Measurements from ENCODE around the gene GLB1L3. TPM values are rescaled to one million over a fixed set of nuclear protein-coding genes. Genes with fewer than 3 reads are reported as not detected.

The GLB1L3 gene
- total RNA-seq, 3 donors from 2014 or later (not counting 1 experiment from before 2014, with no cell fraction given): 0.38 TPM; not detected in 2

DNA sequence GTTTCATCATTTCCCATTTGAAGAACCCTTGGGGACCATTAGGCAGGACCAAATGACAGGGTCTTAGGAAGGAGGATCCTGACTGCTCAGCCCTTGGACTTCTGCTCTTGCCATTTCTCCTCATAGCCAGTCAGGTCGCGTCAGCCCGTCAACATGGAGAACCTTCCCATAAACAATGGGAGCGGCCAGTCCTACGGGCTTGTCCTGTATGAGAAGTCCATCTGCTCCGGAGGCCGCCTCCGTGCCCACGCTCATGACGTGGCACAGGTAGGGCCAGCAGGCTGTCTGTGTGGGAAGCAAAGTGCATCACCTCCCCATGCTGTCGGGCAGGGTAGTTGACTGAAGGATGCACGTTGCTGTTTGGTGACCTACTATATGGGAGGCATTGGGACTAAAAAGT, 36.0 kb downstream of the GLB1L3 start:
- Mint-ChIP-seq H3K4me3 (no peak overlapping the region), H3K9me3 (peaks cover 0 to 3% of the 10 kb centered on the region in 2 donors)

DNA sequence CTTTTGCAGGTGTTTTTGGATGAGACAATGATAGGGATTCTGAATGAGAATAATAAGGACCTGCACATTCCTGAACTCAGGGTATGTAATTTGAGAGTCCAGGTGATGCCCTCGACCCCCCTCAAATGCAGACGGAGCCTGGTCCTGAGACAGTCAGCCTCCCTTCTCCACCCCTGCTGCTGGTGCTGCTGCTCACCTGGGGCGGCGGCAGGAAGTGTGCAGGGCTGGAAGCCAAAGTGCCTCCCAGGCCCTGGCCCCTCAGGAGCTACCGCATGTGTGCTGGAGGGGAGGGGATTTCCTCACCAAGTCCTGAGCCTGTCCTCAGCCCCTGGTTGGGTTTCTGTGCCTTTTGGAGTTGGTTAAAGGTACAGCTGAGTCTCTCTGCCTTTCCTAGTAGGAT, 36.6 kb downstream of the GLB1L3 start:
- 86% methylated on average over 5 of the region's 5 CpGs for WGBS (ENCODE audit: insufficient coverage)
- TF ChIP-seq, protein P1, sequence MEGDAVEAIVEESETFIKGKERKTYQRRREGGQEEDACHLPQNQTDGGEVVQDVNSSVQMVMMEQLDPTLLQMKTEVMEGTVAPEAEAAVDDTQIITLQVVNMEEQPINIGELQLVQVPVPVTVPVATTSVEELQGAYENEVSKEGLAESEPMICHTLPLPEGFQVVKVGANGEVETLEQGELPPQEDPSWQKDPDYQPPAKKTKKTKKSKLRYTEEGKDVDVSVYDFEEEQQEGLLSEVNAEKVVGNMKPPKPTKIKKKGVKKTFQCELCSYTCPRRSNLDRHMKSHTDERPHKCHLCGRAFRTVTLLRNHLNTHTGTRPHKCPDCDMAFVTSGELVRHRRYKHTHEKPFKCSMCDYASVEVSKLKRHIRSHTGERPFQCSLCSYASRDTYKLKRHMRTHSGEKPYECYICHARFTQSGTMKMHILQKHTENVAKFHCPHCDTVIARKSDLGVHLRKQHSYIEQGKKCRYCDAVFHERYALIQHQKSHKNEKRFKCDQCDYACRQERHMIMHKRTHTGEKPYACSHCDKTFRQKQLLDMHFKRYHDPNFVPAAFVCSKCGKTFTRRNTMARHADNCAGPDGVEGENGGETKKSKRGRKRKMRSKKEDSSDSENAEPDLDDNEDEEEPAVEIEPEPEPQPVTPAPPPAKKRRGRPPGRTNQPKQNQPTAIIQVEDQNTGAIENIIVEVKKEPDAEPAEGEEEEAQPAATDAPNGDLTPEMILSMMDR (IDR thresholded peaks at IDR 0.05): no peak
- DNase-seq (no peak), ATAC-seq (no peak)
- H3K9me3 Mint-ChIP-seq: peaks cover 3 to 5% of the 10 kb centered on the region in 2 donors
- Histone ChIP-seq H3K4me1 (ENCODE audit: control insufficient read depth, insufficient read depth, low read length) (no peaks in the 10 kb centered on the region), H3K36me3 (ENCODE audit: control insufficient read depth, insufficient read depth, low read length) (no peaks in the 10 kb centered on the region), H3K27me3 (ENCODE audit: control insufficient read depth, insufficient read depth, low read length) (peaks cover 4% of the 10 kb centered on the region), H3K9me3 (ENCODE audit: control insufficient read depth, insufficient read depth, low read length) (peaks cover 6% of the 10 kb centered on the region), H3K4me3 (ENCODE audit: low read length) (no peak overlapping the region), H3K27ac (ENCODE audit: low read length) (no peak overlapping the region)
- H3K36me3 Mint-ChIP-seq: peaks cover 12% of the 10 kb centered on the region
- H3K4me1 Mint-ChIP-seq: no peaks in the 10 kb centered on the region
- no peak overlapping the region for H3K4me3 Mint-ChIP-seq
- no peak overlapping the region for H3K27ac Mint-ChIP-seq
- intact Hi-C loops (cut with micrococcal nuclease): no loop called here
- peaks cover 19 to 37% of the 10 kb centered on the region in 2 donors for H3K27me3 Mint-ChIP-seq (ENCODE audit: low read depth in 2 of 2)

More for the DNA sequence above, 36.0 kb downstream of the GLB1L3 start:
- H3K4me1 Mint-ChIP-seq: no peaks in the 10 kb centered on the region
- Histone ChIP-seq H3K9me3 (ENCODE audit: control insufficient read depth, insufficient read depth, low read length) (peaks cover 6% of the 10 kb centered on the region), H3K4me3 (ENCODE audit: low read length) (no peak overlapping the region), H3K27ac (ENCODE audit: low read length) (no peak overlapping the region), H3K36me3 (ENCODE audit: control insufficient read depth, insufficient read depth, low read length) (no peaks in the 10 kb centered on the region), H3K27me3 (ENCODE audit: control insufficient read depth, insufficient read depth, low read length) (peaks cover 4% of the 10 kb centered on the region), H3K4me1 (ENCODE audit: control insufficient read depth, insufficient read depth, low read length) (no peaks in the 10 kb centered on the region)
- ATAC-seq: no peak
- WGBS (ENCODE audit: insufficient coverage): 87% methylated on average over 12 of the region's 12 CpGs
- TF ChIP-seq, protein P1 (IDR thresholded peaks at IDR 0.05): no peak
- peaks cover 14 to 31% of the 10 kb centered on the region in 2 donors for H3K27me3 Mint-ChIP-seq (ENCODE audit: low read depth in 2 of 2)
- peaks cover 6% of the 10 kb centered on the region for H3K36me3 Mint-ChIP-seq
- no peak for DNase-seq
- intact Hi-C loops (cut with micrococcal nuclease): no loop called here
- no peak overlapping the region for H3K27ac Mint-ChIP-seq

GRCh38 chr11:134313379-134313778, 37.2 kb downstream of the GLB1L3 start:
- no peak overlapping the region for H3K27ac ChIP-seq (ENCODE audit: low read length)
- H3K4me1 Mint-ChIP-seq: no peaks in the 10 kb centered on the region
- peaks cover 8% of the 10 kb centered on the region for H3K27me3 ChIP-seq (ENCODE audit: control insufficient read depth, insufficient read depth, low read length)
- no peak overlapping the region for H3K4me3 ChIP-seq (ENCODE audit: low read length)
- peaks cover 18% of the 10 kb centered on the region for H3K36me3 Mint-ChIP-seq
- H3K27me3 Mint-ChIP-seq (ENCODE audit: low read depth in 2 of 2): peaks cover 23 to 42% of the 10 kb centered on the region in 2 donors
- 88% methylated on average over 10 of the region's 10 CpGs for WGBS (ENCODE audit: insufficient coverage)
- H3K4me1 ChIP-seq (ENCODE audit: control insufficient read depth, insufficient read depth, low read length): no peaks in the 10 kb centered on the region
- TF ChIP-seq, protein P1 (IDR thresholded peaks at IDR 0.05): no peak
- DNase-seq: no peak
- intact Hi-C loops (cut with micrococcal nuclease): no loop called here
- H3K36me3 ChIP-seq (ENCODE audit: control insufficient read depth, insufficient read depth, low read length): no peaks in the 10 kb centered on the region
- ATAC-seq: no peak
- H3K4me3 Mint-ChIP-seq: no peak overlapping the region
- H3K27ac Mint-ChIP-seq: no peak overlapping the region
- H3K9me3 Mint-ChIP-seq: peaks cover 5 to 7% of the 10 kb centered on the region in 2 donors
- H3K9me3 ChIP-seq (ENCODE audit: control insufficient read depth, insufficient read depth, low read length): peaks cover 6% of the 10 kb centered on the region
